Mammary epithelial cell (primary cell): ENCODE results near the gene KCNV2.

Experiments
- CTCF ChIP-seq, 2 donors: IDR thresholded peaks in 1 of 2; conservative IDR thresholded peaks in 1 of 2; 2 replicates each; pipeline ENCODE4 v1.5.1; 2011 to 2012; ENCODE audit warnings: inconsistent platforms in 2 of 2, low read length in 2 of 2, mild to moderate bottlenecking in 2 of 2, control low read depth in 1 of 2, low read depth in 1 of 2; ENCODE audit not compliant: insufficient read depth in 1 of 2; ENCODE audit errors: extremely low read depth in 1 of 2
- EZH2 ChIP-seq: IDR thresholded peaks from 2 replicates; pipeline ENCODE4 v1.6.1; 2012; ENCODE audit warnings: low read length, inconsistent platforms, borderline replicate concordance

DNA sequence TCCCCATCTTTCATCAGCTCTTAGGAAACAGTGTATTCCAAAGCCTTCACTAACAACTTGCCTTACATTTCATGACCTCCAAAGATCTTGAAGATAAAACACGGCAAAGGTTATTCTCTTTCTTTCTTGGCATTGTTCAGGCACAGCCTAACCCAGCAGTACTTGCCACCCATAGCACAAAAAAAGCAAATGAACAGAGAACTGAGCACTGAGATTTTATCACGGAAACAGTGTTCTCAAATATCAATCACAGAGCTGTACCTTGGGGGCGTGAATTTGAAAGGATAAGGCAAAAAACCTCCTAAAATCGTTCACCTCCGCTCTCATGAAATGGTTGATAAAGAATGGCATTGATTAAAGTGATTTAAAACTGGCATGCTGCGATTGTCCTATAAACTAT lies 16.9 kb upstream of the KCNV2 start:
- TF ChIP-seq CTCF (conservative IDR thresholded peaks at IDR 0.05 in 1 of 2, IDR thresholded peaks at IDR 0.05 in 1 of 2; ENCODE audit: extremely low read depth in 1 of 2, insufficient read depth in 1 of 2, low read depth in 1 of 2, low read length in 2 of 2) (no peak), EZH2 (no peak)
